HCT116 (cell line): ENCODE data around the gene NLRC4. TPM values are rescaled to one million over a fixed set of nuclear protein-coding genes. Genes with fewer than 3 reads are reported as not detected.
A peak's percentile ranks its signal among the peaks of the same experiment; 100 is the strongest.
"Not testable (repeated sequence)": the region's sequence is repeated elsewhere in the genome, so short reads cannot be mapped to it uniquely, and the experiment has no call there.

ENCODE experiments used
- ATAC-seq: fragments of 200-7000 bp; cut with Tn5 transposase; 2 replicates; pipeline ENCODE4 v1.9.1; 2020; ENCODE audit warnings: mild to moderate bottlenecking, moderate library complexity
- Bru-seq: library from RNA; stranded (reverse); fragments of 400-500 nt; gene quantifications from one replicate; lab custom pipeline; 2021; lab: Mats Ljungman, UMichigan
- BruChase-seq, 2 experiments: library from RNA; stranded (reverse); fragments of 400-500 nt; gene quantifications; one replicate each; lab custom pipeline; 2021; lab: Mats Ljungman, UMichigan
- BruUV-seq: library from RNA; stranded (reverse); fragments of 400-500 nt; replicated peaks from 2 replicates; lab custom pipeline; 2021; lab: Mats Ljungman, UMichigan
- CTCF ChIA-PET: fragments of 300-600 bp; sonication (Branson Sonifier 250); formaldehyde crosslinking; loops from one replicate; lab custom pipeline; 2021; ENCODE audit warnings: antibody characterized with exemption; lab: Charles Lee
- POLR2A ChIA-PET: fragments of 300-600, 350-600 bp; sonication (Branson Sonifier 250); formaldehyde crosslinking; loops from one replicate; lab custom pipeline; 2021; ENCODE audit warnings: antibody characterized with exemption; lab: Charles Lee
- RAD21 ChIA-PET, 2 experiments: fragments of 300-600 bp; sonication (Branson Sonifier 250); formaldehyde crosslinking; loops; one replicate each; lab custom pipeline; 2023; ENCODE audit warnings: low total read pairs in 2 of 2; ENCODE audit not compliant: uncharacterized antibody in 2 of 2, unreplicated experiment in 2 of 2, low non-redundant PET in 1 of 2; lab: Charles Lee
- DNase-seq: peaks from one replicate; pipeline ENCODE4 v3.0.0-alpha.2; 2010; ENCODE audit warnings: low read depth, low spot score
- H2AFZ ChIP-seq: fragments of 200-600 bp; shearing (Covaris generic), sonication (generic); 2 replicates; pipeline ENCODE4 v1.6.1; 2017; ENCODE audit warnings: low read depth, mixed run types, mixed read lengths, antibody characterized with exemption, low read length; ENCODE audit not compliant: poor library complexity, severe bottlenecking
- H3K27ac ChIP-seq: 2 replicates; pipeline ENCODE4 v1.5.1; 2012; ENCODE audit warnings: low read depth, low read length
- H3K27me3 ChIP-seq: fragments of 200-600 bp; sonication (generic); 2 replicates; pipeline ENCODE4 v1.6.1; 2016; ENCODE audit warnings: mixed run types, low read length, mixed read lengths; ENCODE audit not compliant: insufficient read depth
- H3K36me3 ChIP-seq, 2 experiments: fragments of 200-500 bp in 1 of 2; fragments of 200-600 bp in 1 of 2; sonication (Bioruptor generic) in 1 of 2; sonication (generic) in 1 of 2; 2 replicates each; pipeline versions ENCODE4 v1.5.1 to v1.6.1; 2014 to 2016; ENCODE audit warnings: low read length in 2 of 2, inconsistent platforms in 1 of 2, mixed read lengths in 1 of 2, mixed run types in 1 of 2; ENCODE audit not compliant: insufficient read depth in 2 of 2, control insufficient read depth in 1 of 2
- H3K4me1 ChIP-seq, 2 experiments: fragments of 200-600 bp in 1 of 2; sonication (generic) in 1 of 2; 2 replicates each; pipeline versions ENCODE4 v1.5.1 to v1.6.1; 2012 to 2017; ENCODE audit warnings: low read length in 2 of 2, inconsistent platforms in 1 of 2, mild to moderate bottlenecking in 1 of 2, mixed read lengths in 1 of 2, mixed run types in 1 of 2, moderate library complexity in 1 of 2; ENCODE audit not compliant: insufficient read depth in 2 of 2, control insufficient read depth in 1 of 2
- H3K4me2 ChIP-seq: fragments of 200-600 bp; sonication (generic); 2 replicates; pipeline ENCODE4 v1.6.1; 2017; ENCODE audit warnings: mixed run types, low read length, mixed read lengths
- H3K4me3 ChIP-seq, 2 experiments: fragments of 200-600 bp in 1 of 2; sonication (generic) in 1 of 2; replicated peaks in 1 of 2; 2 replicates each; pipeline ENCODE4 v1.5.1; 2011 to 2016; ENCODE audit warnings: low read length in 2 of 2, control low read depth in 1 of 2, low read depth in 1 of 2, mild to moderate bottlenecking in 1 of 2, mixed read lengths in 1 of 2, mixed run types in 1 of 2
- H3K79me2 ChIP-seq: fragments of 200-600 bp; sonication (generic); 2 replicates; pipeline ENCODE4 v1.6.1; 2017; ENCODE audit warnings: mild to moderate bottlenecking, mixed run types, low read length, moderate library complexity, mixed read lengths; ENCODE audit not compliant: insufficient read depth
- H3K9ac ChIP-seq: fragments of 200-600 bp; sonication (generic); 2 replicates; pipeline ENCODE4 v1.6.1; 2016; ENCODE audit warnings: low read length, mixed read lengths
- H3K9me2 ChIP-seq: fragments of 200-600 bp; sonication (generic), shearing (Covaris generic); 2 replicates; pipeline ENCODE4 v1.6.1; 2017; ENCODE audit warnings: mixed run types, mild to moderate bottlenecking, moderate library complexity; ENCODE audit not compliant: insufficient read depth
- H3K9me3 ChIP-seq, 2 experiments: fragments of 200-500 bp in 1 of 2; fragments of 200-600 bp in 1 of 2; sonication (Bioruptor generic) in 1 of 2; sonication (generic) in 1 of 2; 2 replicates each; pipeline ENCODE4 v1.6.1; 2014 to 2017; ENCODE audit warnings: low read length in 2 of 2, mixed read lengths in 2 of 2, inconsistent platforms in 1 of 2, low read depth in 1 of 2, mild to moderate bottlenecking in 1 of 2, mixed run types in 1 of 2, moderate library complexity in 1 of 2; ENCODE audit not compliant: control insufficient read depth in 1 of 2, insufficient read depth in 1 of 2
- H4K20me1 ChIP-seq: fragments of 200-600 bp; sonication (generic), shearing (Covaris generic); 2 replicates; pipeline ENCODE4 v1.6.1; 2017; ENCODE audit warnings: mixed run types, mild to moderate bottlenecking, moderate library complexity; ENCODE audit not compliant: insufficient read depth
- ATF3 ChIP-seq: IDR thresholded peaks from 2 replicates; pipeline ENCODE4 v1.6.1; 2012
- CBX3 ChIP-seq: IDR thresholded peaks from 2 replicates; pipeline ENCODE4 v1.6.1; 2012; ENCODE audit warnings: low read depth
- CEBPB ChIP-seq: IDR thresholded peaks from 2 replicates; pipeline ENCODE4 v1.6.1; 2012; ENCODE audit warnings: low read depth
- EZH2 ChIP-seq: fragments of 200-600 bp; sonication (generic); IDR thresholded peaks from 2 replicates; pipeline ENCODE4 v1.6.1; 2017; ENCODE audit warnings: antibody characterized with exemption, mixed run types
- ZFX ChIP-seq: fragments of 450-650 bp; IDR thresholded peaks from 2 replicates; pipeline ENCODE4 v1.6.1; 2017
- intact Hi-C: fragments of 100-400 bp; cut with micrococcal nuclease; formaldehyde crosslinking; loops from 2 replicates; pipeline ENCODE4 v1.10.0; 2022
- long read RNA-seq: library from polyadenylated mRNA; unstranded; transcript quantifications from one replicate; pipeline ENCODE4 v2.0.0, GENCODE V29; 2021; ENCODE audit not compliant: unreplicated experiment
- polyA plus RNA-seq: library from polyadenylated mRNA; unstranded; fragments of >200 nt; gene quantifications from 2 replicates; pipeline ENCODE4 v1.2.1, GENCODE V29; 2012; ENCODE audit warnings: missing spikeins
- total RNA-seq: library from RNA; stranded (reverse); gene quantifications from one replicate; pipeline ENCODE4 v1.2.1, GENCODE V29; 2021; ENCODE audit not compliant: unreplicated experiment

The NLRC4 gene
- total RNA-seq, result not detected
- polyA plus RNA-seq, result 0.17 and 0.22 TPM in 2 replicates
- percentile 11 among the genes with signal in this experiment for Bru-seq, nascent RNA
- BruChase-seq, experiment 1, labeled RNA remaining after a 6-hour chase, result percentile 13 among the genes with signal in this experiment
- BruChase-seq, experiment 2, labeled RNA remaining after a 2-hour chase, result percentile 8 among the genes with signal in this experiment
- long read RNA-seq, result 0 reads

GRCh38 chr2:32264422-32265105 lies at the start of gene NLRC4:
TSS of gene NLRC4 (minus strand) at chr2:32264886. CDS start at chr2:32256775, 8,111 bp downstream.
- H3K27me3 ChIP-seq, result no peaks in the 10 kb centered on the region
- ChIA-PET POLR2A (no interaction called here), RAD21 (no interaction called here), CTCF (no interaction called here)
- intact Hi-C loops, result no loop called here
- H3K79me2 ChIP-seq, result no peaks in the 10 kb centered on the region
- ATAC-seq, result no peak
- TF ChIP-seq CEBPB (no peak), EZH2 (no peak)
- BruUV-seq, result no TSS peak
- H4K20me1 ChIP-seq, result no peaks in the 10 kb centered on the region
- H2AFZ ChIP-seq, result no peak within 1 kb of the TSS
- H3K4me2 ChIP-seq, result no peak within 1 kb of the TSS
- H3K4me3 ChIP-seq, result no peak within 1 kb of the TSS
- H3K9ac ChIP-seq, result no peak within 1 kb of the TSS
- H3K36me3 ChIP-seq, result no peaks in the 10 kb centered on the region
- H3K27ac ChIP-seq, result no peak within 1 kb of the TSS
- no peaks in the 10 kb centered on the region for H3K4me1 ChIP-seq
- no peaks in the 10 kb centered on the region for H3K9me2 ChIP-seq
- H3K9me3 ChIP-seq, result no peaks in the 10 kb centered on the region
- no peak for DNase-seq

- RAD21 ChIA-PET, result no interaction called here
- H3K4me3 ChIP-seq, result no peak overlapping the region
- no peaks in the 10 kb centered on the region for H3K9me2 ChIP-seq
- H2AFZ ChIP-seq, result no peak overlapping the region
- no peaks in the 10 kb centered on the region for H4K20me1 ChIP-seq
- no peaks in the 10 kb centered on the region for H3K9me3 ChIP-seq
- no peaks in the 10 kb centered on the region for H3K27me3 ChIP-seq
- ATAC-seq (no peak), DNase-seq (no peak)
- no peaks in the 10 kb centered on the region for H3K36me3 ChIP-seq
- CTCF ChIA-PET, result no interaction called here
- no TSS peak for BruUV-seq
- H3K79me2 ChIP-seq, result no peaks in the 10 kb centered on the region
- TF ChIP-seq CBX3, result no peak
- no peak for TF ChIP-seq ZFX
- no peak for TF ChIP-seq ATF3
- intact Hi-C loops, result no loop called here
- H3K4me2 ChIP-seq, result no peak overlapping the region
- H3K9ac ChIP-seq, result no peak overlapping the region
- H3K4me1 ChIP-seq, result no peaks in the 10 kb centered on the region
- POLR2A ChIA-PET, result no interaction called here
- no peak overlapping the region for H3K27ac ChIP-seq
Observed at GRCh38 chr2:32310577-32310976, 45.9 kb upstream of the NLRC4 start.

GRCh38 chr2:32293966-32294562 lies 29.4 kb upstream of the NLRC4 start:
- intact Hi-C loops, H3K9me2 ChIP-seq, ATAC-seq, RAD21 ChIA-PET, DNase-seq, H3K79me2 ChIP-seq, H3K4me2 ChIP-seq, H3K9ac ChIP-seq, H3K4me1 ChIP-seq, H4K20me1 ChIP-seq, H3K4me3 ChIP-seq, POLR2A ChIA-PET, H3K27ac ChIP-seq, H3K9me3 ChIP-seq, H2AFZ ChIP-seq, CTCF ChIA-PET, H3K27me3 ChIP-seq, H3K36me3 ChIP-seq, BruUV-seq: not testable (repeated sequence)

- H3K4me2 ChIP-seq, BruUV-seq, RAD21 ChIA-PET, ATAC-seq, H3K4me1 ChIP-seq, H3K79me2 ChIP-seq, H2AFZ ChIP-seq, H3K4me3 ChIP-seq, intact Hi-C loops, H3K9me2 ChIP-seq, CTCF ChIA-PET, H3K27me3 ChIP-seq, H3K9me3 ChIP-seq, DNase-seq, H4K20me1 ChIP-seq, POLR2A ChIA-PET, H3K9ac ChIP-seq, H3K36me3 ChIP-seq, H3K27ac ChIP-seq: not testable (repeated sequence)
Observed at GRCh38 chr2:32293493-32293892, 28.8 kb upstream of the NLRC4 start.
